GM18909 (cell line): ENCODE data around the gene SPATA31D3.
"Not testable (repeated sequence)": the region's sequence is repeated elsewhere in the genome, so short reads cannot be mapped to it uniquely, and the experiment has no call there.

Experiments used
- ATAC-seq: cut with Tn5 transposase; IDR thresholded peaks from one replicate; pipeline ENCODE4 v1.9.1; 2021; ENCODE audit warnings: mild to moderate bottlenecking; ENCODE audit not compliant: unreplicated experiment, poor library complexity

SPATA31D3 gene

DNA sequence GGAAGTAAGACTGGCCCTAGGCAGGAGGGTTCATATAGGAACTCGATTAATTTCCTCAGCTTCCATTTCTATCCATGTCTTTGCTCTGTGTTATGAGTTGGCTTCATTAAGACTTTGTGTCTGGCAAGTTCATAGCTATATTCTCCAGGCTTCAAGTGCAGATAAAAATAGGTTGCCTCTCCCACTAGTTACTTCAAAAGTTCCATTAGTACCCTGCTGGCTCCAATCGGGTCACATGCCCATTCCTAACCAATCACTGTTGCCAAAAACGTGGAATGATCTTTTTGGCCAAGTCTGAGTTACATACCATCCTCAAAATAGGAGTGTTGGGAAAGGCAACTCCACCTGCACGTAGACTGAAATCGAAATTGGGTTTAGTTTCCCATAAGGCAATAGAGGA is 31.5 kb downstream of the SPATA31D3 start:
- ATAC-seq, result no peak

DNA sequence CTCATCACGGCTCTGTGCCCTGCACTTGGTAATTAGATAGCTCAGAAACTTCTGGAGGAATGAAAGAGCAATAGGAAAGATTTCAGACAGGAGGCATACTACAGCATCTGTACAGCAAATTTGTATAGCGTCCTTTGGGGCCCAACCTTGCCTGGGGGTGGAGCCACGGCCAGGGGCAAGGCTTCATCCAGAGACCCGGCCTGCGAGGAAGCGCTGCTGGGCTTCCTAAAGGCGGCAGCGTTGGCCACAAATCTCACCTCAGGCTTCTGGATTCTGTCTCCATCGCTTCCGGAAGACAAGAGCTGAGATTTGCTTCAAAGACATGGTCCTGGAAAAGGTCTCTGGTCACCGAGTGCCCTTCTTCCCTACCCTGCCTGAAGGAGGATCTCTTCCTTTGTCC is 33.1 kb downstream of the SPATA31D3 start:
- no peak for ATAC-seq

DNA sequence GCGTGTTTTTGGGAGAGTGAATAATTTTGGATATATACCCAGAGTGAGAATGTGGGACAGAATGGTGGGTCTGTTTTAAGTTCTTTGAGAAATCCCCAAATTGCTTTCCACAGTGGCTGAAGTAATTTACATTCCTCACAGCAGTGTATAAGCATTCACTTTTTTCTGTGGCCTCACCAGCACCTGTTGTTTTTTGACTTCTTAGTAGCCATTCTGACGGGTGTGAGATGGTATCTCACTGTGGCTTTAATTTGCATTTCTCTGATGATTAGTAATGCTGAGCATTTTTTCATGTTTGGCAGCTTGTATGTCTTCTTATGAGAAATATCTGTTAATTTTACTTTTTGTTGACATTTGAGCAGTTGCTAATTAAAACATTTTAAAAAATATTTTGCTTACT is 35.9 kb downstream of the SPATA31D3 start:
- ATAC-seq, result peak; percentile 62

DNA sequence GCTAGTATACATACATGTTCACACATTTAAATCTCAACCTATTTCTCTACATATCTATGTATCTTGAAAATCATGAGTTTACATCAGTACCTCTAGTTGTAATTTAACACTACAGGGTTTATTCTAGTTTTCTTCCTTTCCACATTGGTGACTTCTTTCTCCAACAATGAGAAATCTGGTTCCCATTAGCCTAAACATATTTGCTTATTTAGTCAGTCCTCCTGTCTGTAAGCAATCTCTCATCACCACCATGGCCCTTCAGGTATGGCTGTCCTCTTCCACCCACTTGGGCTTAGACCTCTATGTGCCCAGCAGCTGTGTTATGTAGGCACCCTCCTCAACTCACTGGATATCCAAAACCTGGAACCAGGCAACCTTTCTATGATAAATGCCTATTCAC is 37.3 kb downstream of the SPATA31D3 start:
- no peak for ATAC-seq

DNA sequence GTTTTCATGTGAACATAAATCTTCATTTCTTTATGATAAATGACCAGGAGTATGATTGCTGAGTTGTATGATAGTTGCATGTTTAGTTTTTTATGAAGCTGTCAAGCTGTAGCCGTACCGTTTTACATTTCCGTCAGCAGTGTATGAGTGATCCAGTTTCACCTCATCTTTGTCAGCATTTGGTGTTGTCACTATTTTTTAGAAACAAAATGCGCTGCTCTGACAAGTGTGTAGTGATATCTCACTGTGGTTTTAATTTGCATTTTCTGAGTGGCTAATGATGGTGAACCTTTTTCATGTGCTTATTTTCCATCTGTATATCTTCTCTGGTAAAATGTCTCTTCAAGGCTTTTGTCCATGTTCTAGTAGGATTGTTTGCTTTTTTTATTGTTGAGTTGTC is 38.6 kb downstream of the SPATA31D3 start:
- no peak for ATAC-seq

DNA sequence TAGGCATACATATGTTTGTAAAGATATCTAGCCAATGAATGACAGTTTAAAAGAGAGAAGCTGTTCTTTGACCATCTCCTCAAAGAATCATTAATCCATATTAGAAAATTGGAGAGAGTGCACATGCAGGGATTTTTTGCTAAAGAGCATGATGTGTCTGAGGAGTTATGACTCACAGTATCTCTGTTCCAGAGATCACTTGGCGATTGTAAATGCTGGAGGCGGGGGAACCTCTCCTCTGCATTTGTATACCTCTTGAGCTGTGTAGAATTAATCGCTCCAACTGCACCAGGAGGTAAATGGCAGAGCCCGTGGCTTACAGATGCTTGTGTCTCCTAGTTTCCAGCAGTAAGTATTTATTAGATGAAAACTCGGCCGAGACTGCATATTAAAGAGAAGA is 41.6 kb downstream of the SPATA31D3 start:
- no peak for ATAC-seq

DNA sequence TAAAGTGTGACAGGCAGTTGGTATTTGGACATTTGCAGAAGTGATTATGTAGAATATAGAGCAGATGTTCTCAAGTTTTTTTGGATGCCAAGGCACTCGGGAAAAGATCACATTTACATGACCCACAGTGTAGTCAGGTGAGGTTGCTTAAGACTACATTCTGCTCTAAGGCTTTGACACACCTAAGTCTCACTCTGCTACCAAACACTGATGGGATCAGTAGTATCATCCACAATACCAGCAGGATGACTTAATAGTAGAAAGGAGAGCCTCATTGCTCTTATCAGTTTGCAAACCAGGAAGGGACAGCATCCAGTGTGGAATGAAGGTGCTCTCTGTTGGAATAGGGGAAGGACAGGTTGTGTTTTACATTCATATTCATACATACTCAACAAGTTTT is 42.8 kb downstream of the SPATA31D3 start:
- no peak for ATAC-seq

DNA sequence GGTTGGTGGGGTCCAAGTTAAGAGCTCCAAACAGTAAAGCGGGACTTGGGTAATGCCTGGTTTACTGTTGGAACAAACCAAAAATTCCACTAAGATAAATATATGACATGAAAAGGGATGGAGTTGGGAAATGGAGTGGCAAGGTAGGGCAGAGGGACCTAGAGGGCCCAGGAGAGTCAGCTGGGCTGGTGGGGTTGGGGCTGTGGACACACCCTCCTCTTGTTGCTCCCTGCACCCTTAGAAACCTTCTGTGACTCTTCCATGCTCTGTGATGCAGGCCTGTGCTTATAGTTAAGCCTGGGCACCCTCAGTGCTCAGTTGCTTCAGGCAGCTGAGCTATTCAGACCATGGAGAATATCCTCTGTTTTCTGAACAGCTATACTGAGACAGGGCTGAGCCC is 45.2 kb downstream of the SPATA31D3 start, which contains the start of gene SPATA31D1:
SPATA31D1 (plus strand) TSS at position 301 of the 400 bp plus-strand sequence; CDS start at position 348, 47 bp downstream.
- ATAC-seq, result not testable (repeated sequence)

DNA sequence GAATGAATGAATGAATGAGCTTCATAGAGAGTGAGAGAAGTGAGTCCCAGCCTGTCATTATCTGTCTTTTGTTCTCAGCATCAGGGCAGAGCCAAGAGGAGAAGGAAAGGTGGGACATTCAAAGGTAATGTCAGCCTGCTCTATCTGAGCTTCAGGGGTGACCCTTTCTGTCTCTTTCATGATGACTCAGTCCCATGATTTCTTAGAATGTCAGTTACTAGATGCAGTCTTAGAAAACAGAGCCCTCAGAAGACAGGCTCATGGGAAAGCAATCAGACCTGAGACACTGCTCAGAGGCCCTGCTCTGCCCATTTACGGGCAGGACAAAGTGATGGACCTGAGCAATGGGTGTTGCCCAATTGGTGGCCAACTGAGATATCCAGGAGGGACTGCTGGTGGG is 46.4 kb downstream of the SPATA31D3 start:
- ATAC-seq, result no peak

DNA sequence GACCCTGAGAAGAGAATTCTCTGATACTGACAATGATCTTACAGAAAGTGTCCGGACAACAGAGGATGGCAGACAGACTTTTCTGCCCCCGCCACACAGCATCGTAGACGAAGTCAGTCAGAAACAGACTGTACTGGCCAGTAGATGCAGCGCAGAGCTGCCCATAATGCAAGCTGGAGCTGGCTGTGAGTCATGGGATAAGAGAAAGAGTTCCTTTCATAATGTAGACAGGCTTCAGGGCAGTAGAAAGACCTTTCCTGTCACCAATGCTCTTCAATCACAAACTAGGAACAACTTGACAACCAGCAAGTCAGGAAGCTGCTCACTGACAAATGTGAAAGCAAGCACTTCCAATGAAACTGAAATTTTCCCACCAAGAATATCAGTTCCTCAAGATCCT is 50.4 kb downstream of the SPATA31D3 start:
- ATAC-seq, result no peak
